ENCODE results near the gene STYXL1.
"Not testable (repeated sequence)": the region's sequence is repeated elsewhere in the genome, so short reads cannot be mapped to it uniquely, and the experiment has no call there.

The STYXL1 gene

GRCh38 chr7:76065016-76065612 lies 17.3 kb upstream of the STYXL1 start:
- no peak for DNase-seq (ENCODE audit: low read depth)

- no peak for DNase-seq (ENCODE audit: low read depth)
Measured at GRCh38 chr7:76064208-76064970, 16.6 kb upstream of the STYXL1 start.

GRCh38 chr7:76063525-76063924 lies 15.7 kb upstream of the STYXL1 start:
- DNase-seq (ENCODE audit: low read depth) = no peak

- no peak for DNase-seq (ENCODE audit: low read depth)
Measured at GRCh38 chr7:76063114-76063513, 15.3 kb upstream of the STYXL1 start.

GRCh38 chr7:76062254-76062653 lies 14.5 kb upstream of the STYXL1 start:
- no peak for DNase-seq (ENCODE audit: low read depth)

GRCh38 chr7:76060842-76061241 lies 13.0 kb upstream of the STYXL1 start:
- DNase-seq (ENCODE audit: low read depth) = no peak

GRCh38 chr7:76058745-76059144 lies 10.9 kb upstream of the STYXL1 start:
- DNase-seq (ENCODE audit: low read depth) = not testable (repeated sequence)

GRCh38 chr7:76057813-76058145 lies 10.0 kb upstream of the STYXL1 start:
- DNase-seq (ENCODE audit: low read depth) = no peak

- no peak for DNase-seq (ENCODE audit: low read depth)
Measured at GRCh38 chr7:76057103-76057812, 9.5 kb upstream of the STYXL1 start.

- DNase-seq (ENCODE audit: low read depth) = no peak
Measured at GRCh38 chr7:76056241-76056640, 8.4 kb upstream of the STYXL1 start.

- peak; percentile 57 for DNase-seq (ENCODE audit: low read depth)
Measured at GRCh38 chr7:76054123-76055120, 6.6 kb upstream of the STYXL1 start.

GRCh38 chr7:76053461-76053860 lies 5.7 kb upstream of the STYXL1 start:
- DNase-seq (ENCODE audit: low read depth) = no peak

- not testable (repeated sequence) for DNase-seq (ENCODE audit: low read depth)
Measured at GRCh38 chr7:76052681-76053080, 4.9 kb upstream of the STYXL1 start.

GRCh38 chr7:76051840-76052239 lies 4.0 kb upstream of the STYXL1 start:
- no peak for DNase-seq (ENCODE audit: low read depth)

GRCh38 chr7:76050545-76050944 lies 2.7 kb upstream of the STYXL1 start:
- no peak for DNase-seq (ENCODE audit: low read depth)

- DNase-seq (ENCODE audit: low read depth) = no peak
Measured at GRCh38 chr7:76049295-76049694, 1.5 kb upstream of the STYXL1 start.

- DNase-seq (ENCODE audit: low read depth) = no peak
Measured at GRCh38 chr7:76048668-76048988, 828 bp upstream of the STYXL1 start.

- no peak for DNase-seq (ENCODE audit: low read depth)
Measured at GRCh38 chr7:76047305-76047810, 442 bp downstream of the STYXL1 start.

- no peak for DNase-seq (ENCODE audit: low read depth)
Measured at GRCh38 chr7:76044375-76044865, 3.4 kb downstream of the STYXL1 start.

GRCh38 chr7:76040126-76040525 lies 7.7 kb downstream of the STYXL1 start:
- DNase-seq (ENCODE audit: low read depth) = no peak

- DNase-seq (ENCODE audit: low read depth) = peak; percentile 86
Measured at GRCh38 chr7:76037310-76037709, 10.5 kb downstream of the STYXL1 start.

GRCh38 chr7:76031964-76032363 lies 15.8 kb downstream of the STYXL1 start:
- no peak for DNase-seq (ENCODE audit: low read depth)
